Panc1 (cell line): ENCODE data around the gene DNAH6. TPM values are rescaled to one million over a fixed set of nuclear protein-coding genes. Genes with fewer than 3 reads are reported as not detected.
A peak's percentile ranks its signal among the peaks of the same experiment; 100 is the strongest.
"Not testable (repeated sequence)": the region's sequence is repeated elsewhere in the genome, so short reads cannot be mapped to it uniquely, and the experiment has no call there.

Experiments
- ATAC-seq: fragments of 200-7000 bp; cut with Tn5 transposase; 2 replicates; pipeline ENCODE4 v1.9.1; 2020; ENCODE audit warnings: mild to moderate bottlenecking, moderate library complexity
- BruUV-seq: library from RNA; stranded (reverse); fragments of 400-500 nt; replicated peaks from 2 replicates; lab custom pipeline; 2021; lab: Mats Ljungman, UMichigan
- CTCF ChIA-PET: fragments of 300-600 bp; sonication (Branson Sonifier 250); formaldehyde crosslinking; loops from one replicate; lab custom pipeline; 2022; ENCODE audit warnings: antibody characterized with exemption; lab: Charles Lee
- POLR2A ChIA-PET: fragments of 300-600 bp; sonication (Branson Sonifier 250); formaldehyde crosslinking; loops from one replicate; lab custom pipeline; 2022; ENCODE audit warnings: antibody characterized with exemption; lab: Charles Lee
- DNase-seq: peaks from one replicate; pipeline ENCODE4 v3.0.0-alpha.2; 2010; ENCODE audit warnings: low read depth, low spot score
- H3K27ac ChIP-seq: 2 replicates; pipeline ENCODE4 v1.5.1; 2011; ENCODE audit warnings: mild to moderate bottlenecking, low read length, inconsistent platforms
- H3K27me3 ChIP-seq: fragments of 200-500 bp; sonication (Bioruptor generic); 2 replicates; pipeline ENCODE4 v1.6.0; 2014; ENCODE audit warnings: low read length, inconsistent platforms; ENCODE audit not compliant: control insufficient read depth, insufficient read depth
- H3K36me3 ChIP-seq: fragments of 200-500 bp; sonication (Bioruptor generic); 2 replicates; pipeline ENCODE4 v1.5.1; 2014; ENCODE audit warnings: inconsistent platforms, mild to moderate bottlenecking, low read length, moderate library complexity; ENCODE audit not compliant: control insufficient read depth, insufficient read depth
- H3K4me1 ChIP-seq: 2 replicates; pipeline ENCODE4 v1.5.1; 2011; ENCODE audit warnings: inconsistent platforms, mild to moderate bottlenecking, low read length, moderate library complexity; ENCODE audit not compliant: control insufficient read depth, insufficient read depth
- H3K4me3 ChIP-seq, 2 experiments: 2 replicates each; pipeline ENCODE4 v1.5.1; 2011 to 2012; ENCODE audit warnings: low read depth in 2 of 2, low read length in 2 of 2, mild to moderate bottlenecking in 2 of 2, inconsistent platforms in 1 of 2, moderate library complexity in 1 of 2
- H3K9me3 ChIP-seq: fragments of 200-500 bp; sonication (Bioruptor generic); 2 replicates; pipeline ENCODE4 v1.5.1; 2014; ENCODE audit warnings: low read depth, mild to moderate bottlenecking, inconsistent platforms, low read length, moderate library complexity; ENCODE audit not compliant: control insufficient read depth, insufficient read depth
- POLR2AphosphoS5 ChIP-seq: IDR thresholded peaks from 2 replicates; pipeline ENCODE4 v1.6.1; 2012; ENCODE audit warnings: mild to moderate bottlenecking, low read depth, low read length, moderate library complexity
- SIN3A ChIP-seq: IDR thresholded peaks from 2 replicates; pipeline ENCODE4 v1.6.1; 2012; ENCODE audit warnings: low read depth, mild to moderate bottlenecking, low read length, moderate library complexity, borderline replicate concordance; ENCODE audit not compliant: insufficient read depth
- TCF7L2 ChIP-seq: IDR thresholded peaks from 2 replicates; pipeline ENCODE4 v1.6.1; 2011; ENCODE audit warnings: mild to moderate bottlenecking, low read depth, low read length, inconsistent platforms
- in situ Hi-C: cut with HindIII; loops from 2 replicates; pipeline ENCODE4 v1.10.0; 2016; ENCODE audit warnings: low sequenced_read_pairs, low pct_unique_long_range_greater_than_20kb
- intact Hi-C: fragments of 100-400 bp; cut with micrococcal nuclease; formaldehyde crosslinking; loops from one replicate; pipeline ENCODE4 v1.10.0; 2022; ENCODE audit not compliant: unreplicated experiment
- total RNA-seq: library from RNA; stranded (reverse); gene quantifications from one replicate; pipeline ENCODE4 v1.2.1, GENCODE V29; 2021; ENCODE audit not compliant: unreplicated experiment
- TF ChIP-seq, protein P1 (sequence below), 2 experiments: IDR thresholded peaks; 2 replicates each; pipeline ENCODE4 v1.6.1; 2011 to 2012; ENCODE audit warnings: low read depth in 2 of 2, control low read depth in 1 of 2, low read length in 1 of 2, mild to moderate bottlenecking in 1 of 2, moderate library complexity in 1 of 2; ENCODE audit not compliant: insufficient read depth in 1 of 2
- TF ChIP-seq, protein P2 (sequence below): fragments of 450-650 bp; IDR thresholded peaks from 2 replicates; pipeline ENCODE4 v1.5.1; 2017; ENCODE audit warnings: mild to moderate bottlenecking

The DNAH6 gene
- total RNA-seq, 1 experiment from 2014 or later, result 0.26 TPM

DNA sequence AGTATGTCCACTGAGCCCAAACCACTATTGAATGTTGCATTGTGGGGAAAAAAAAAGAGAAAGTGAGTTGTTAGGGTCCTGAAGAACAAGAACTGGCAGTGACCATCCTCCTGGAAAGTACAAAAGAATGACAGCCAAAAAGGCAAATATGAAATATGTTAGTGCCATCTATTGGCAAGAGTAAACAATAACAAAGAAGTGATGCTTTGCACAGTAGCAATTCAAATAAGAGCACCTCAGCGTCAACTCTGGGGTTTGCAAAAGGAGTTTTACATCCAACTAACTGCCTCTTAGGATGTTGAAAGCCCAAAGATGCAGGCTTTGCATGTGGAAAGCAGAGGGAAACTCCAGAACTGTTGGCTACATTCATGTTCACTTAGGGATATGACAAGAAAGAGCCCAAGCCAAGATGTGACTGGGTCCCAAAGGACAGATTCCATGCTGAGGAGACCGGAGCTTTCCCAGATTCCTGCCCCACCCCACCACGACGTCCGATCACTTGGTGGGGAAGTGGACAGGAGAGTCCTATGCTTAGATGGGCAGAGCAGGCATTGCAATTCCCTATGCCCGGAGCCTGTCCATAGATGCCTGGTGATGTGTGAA is 349.0 kb downstream of the DNAH6 start:
- no peak for DNase-seq
- in situ Hi-C loops (no loop called here), intact Hi-C loops (loop anchor here (5.0 to 10.0 kb wide), 2 partner anchors 210 to 368 kb away; no protein-coding TSS in a partner anchor)
- Histone ChIP-seq H3K4me3 (no peak overlapping the region), H3K36me3 (no peaks in the 10 kb centered on the region), H3K27me3 (peaks cover 4% of the 10 kb centered on the region; the same call in 1 of the 2 replicates), H3K27ac (no peak overlapping the region), H3K9me3 (no peaks in the 10 kb centered on the region), H3K4me1 (no peaks in the 10 kb centered on the region)
- ChIA-PET CTCF (interaction anchor here (0.7 kb wide), 1 partner anchor 157 kb away, joined by 3 read pairs; no protein-coding TSS in a partner anchor), POLR2A (no interaction called here)
- TF ChIP-seq, protein P1, sequence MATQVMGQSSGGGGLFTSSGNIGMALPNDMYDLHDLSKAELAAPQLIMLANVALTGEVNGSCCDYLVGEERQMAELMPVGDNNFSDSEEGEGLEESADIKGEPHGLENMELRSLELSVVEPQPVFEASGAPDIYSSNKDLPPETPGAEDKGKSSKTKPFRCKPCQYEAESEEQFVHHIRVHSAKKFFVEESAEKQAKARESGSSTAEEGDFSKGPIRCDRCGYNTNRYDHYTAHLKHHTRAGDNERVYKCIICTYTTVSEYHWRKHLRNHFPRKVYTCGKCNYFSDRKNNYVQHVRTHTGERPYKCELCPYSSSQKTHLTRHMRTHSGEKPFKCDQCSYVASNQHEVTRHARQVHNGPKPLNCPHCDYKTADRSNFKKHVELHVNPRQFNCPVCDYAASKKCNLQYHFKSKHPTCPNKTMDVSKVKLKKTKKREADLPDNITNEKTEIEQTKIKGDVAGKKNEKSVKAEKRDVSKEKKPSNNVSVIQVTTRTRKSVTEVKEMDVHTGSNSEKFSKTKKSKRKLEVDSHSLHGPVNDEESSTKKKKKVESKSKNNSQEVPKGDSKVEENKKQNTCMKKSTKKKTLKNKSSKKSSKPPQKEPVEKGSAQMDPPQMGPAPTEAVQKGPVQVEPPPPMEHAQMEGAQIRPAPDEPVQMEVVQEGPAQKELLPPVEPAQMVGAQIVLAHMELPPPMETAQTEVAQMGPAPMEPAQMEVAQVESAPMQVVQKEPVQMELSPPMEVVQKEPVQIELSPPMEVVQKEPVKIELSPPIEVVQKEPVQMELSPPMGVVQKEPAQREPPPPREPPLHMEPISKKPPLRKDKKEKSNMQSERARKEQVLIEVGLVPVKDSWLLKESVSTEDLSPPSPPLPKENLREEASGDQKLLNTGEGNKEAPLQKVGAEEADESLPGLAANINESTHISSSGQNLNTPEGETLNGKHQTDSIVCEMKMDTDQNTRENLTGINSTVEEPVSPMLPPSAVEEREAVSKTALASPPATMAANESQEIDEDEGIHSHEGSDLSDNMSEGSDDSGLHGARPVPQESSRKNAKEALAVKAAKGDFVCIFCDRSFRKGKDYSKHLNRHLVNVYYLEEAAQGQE (IDR thresholded peaks at IDR 0.05; ENCODE audit: insufficient read depth in 1 of 2, low read depth in 2 of 2, low read length in 1 of 2), result no peak
- TF ChIP-seq, protein P2, sequence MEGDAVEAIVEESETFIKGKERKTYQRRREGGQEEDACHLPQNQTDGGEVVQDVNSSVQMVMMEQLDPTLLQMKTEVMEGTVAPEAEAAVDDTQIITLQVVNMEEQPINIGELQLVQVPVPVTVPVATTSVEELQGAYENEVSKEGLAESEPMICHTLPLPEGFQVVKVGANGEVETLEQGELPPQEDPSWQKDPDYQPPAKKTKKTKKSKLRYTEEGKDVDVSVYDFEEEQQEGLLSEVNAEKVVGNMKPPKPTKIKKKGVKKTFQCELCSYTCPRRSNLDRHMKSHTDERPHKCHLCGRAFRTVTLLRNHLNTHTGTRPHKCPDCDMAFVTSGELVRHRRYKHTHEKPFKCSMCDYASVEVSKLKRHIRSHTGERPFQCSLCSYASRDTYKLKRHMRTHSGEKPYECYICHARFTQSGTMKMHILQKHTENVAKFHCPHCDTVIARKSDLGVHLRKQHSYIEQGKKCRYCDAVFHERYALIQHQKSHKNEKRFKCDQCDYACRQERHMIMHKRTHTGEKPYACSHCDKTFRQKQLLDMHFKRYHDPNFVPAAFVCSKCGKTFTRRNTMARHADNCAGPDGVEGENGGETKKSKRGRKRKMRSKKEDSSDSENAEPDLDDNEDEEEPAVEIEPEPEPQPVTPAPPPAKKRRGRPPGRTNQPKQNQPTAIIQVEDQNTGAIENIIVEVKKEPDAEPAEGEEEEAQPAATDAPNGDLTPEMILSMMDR, result peak; percentile 63
- ATAC-seq, result peak; percentile 65
- no TSS peak for BruUV-seq

DNA sequence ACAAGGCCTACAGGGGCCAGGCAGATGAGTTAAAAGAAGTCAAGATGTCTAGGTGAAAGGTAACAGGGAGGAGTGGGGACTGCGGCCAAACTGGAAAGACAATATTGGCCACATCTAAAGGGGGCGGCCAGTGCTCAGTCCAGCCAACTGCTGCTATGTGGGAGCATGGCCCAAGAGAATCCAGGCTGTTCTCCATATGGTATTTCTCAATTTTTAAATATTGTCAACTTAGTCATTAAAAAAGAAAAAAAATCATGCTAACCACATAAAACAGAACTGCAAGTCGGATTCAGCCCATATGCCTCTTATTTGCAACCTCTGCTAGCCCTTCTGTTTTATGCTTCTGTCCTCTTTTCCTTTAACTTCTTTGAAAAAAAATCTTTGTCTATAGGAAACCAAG is 349.8 kb downstream of the DNAH6 start:
- Histone ChIP-seq H3K9me3 (no peaks in the 10 kb centered on the region), H3K27ac (no peak overlapping the region), H3K4me3 (no peak overlapping the region), H3K27me3 (peaks cover 4% of the 10 kb centered on the region; the same call in 1 of the 2 replicates), H3K36me3 (no peaks in the 10 kb centered on the region), H3K4me1 (no peaks in the 10 kb centered on the region)
- intact Hi-C loops, result loop anchor here (5.0 to 10.0 kb wide), 2 partner anchors 211 to 369 kb away; no protein-coding TSS in a partner anchor
- in situ Hi-C loops, result no loop called here
- CTCF ChIA-PET, result no interaction called here
- POLR2A ChIA-PET, result no interaction called here
- ATAC-seq (no peak), DNase-seq (no peak)
- TF ChIP-seq, protein P2, result no peak
- no peak for TF ChIP-seq POLR2AphosphoS5
- TF ChIP-seq SIN3A, result no peak
- TF ChIP-seq, protein P1 (IDR thresholded peaks at IDR 0.05; ENCODE audit: insufficient read depth in 1 of 2, low read depth in 2 of 2, low read length in 1 of 2), result no peak
- no peak for TF ChIP-seq TCF7L2
- BruUV-seq, result no TSS peak

DNA sequence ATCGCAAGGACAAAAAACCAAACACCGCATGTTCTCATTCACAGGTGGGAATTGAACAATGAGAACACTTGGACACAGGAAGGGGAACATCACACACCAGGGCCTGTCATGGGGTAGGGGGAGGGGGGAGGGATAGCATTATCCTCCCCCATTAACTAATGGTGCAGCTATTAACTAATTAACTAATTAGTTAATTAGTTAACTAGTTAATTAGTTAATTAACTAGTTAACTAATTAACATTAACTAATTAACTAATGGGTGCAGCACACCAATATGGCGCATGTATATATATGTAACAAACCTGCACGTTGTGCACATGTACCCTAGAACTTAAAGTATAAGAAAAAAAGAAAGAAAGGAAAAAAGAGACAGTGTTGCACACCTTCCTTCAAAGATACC is 352.0 kb downstream of the DNAH6 start:
- DNase-seq, H3K27ac ChIP-seq, BruUV-seq, H3K36me3 ChIP-seq, H3K27me3 ChIP-seq, CTCF ChIA-PET, H3K9me3 ChIP-seq, H3K4me3 ChIP-seq, ATAC-seq, H3K4me1 ChIP-seq, in situ Hi-C loops: not testable (repeated sequence)
- intact Hi-C loops, result loop anchor here (5.0 to 10.0 kb wide), 2 partner anchors 214 to 371 kb away; no protein-coding TSS in a partner anchor
- POLR2A ChIA-PET, result interaction anchor here (0.6 kb wide), 1 partner anchor 44 kb away, joined by 4 read pairs; no protein-coding TSS in a partner anchor
